ENCODE results near the gene JCAD.
"Not testable (repeated sequence)": the region's sequence is repeated elsewhere in the genome, so short reads cannot be mapped to it uniquely, and the experiment has no call there.

The JCAD gene

GRCh38 chr10:30025428-30025827 lies 34.0 kb downstream of the JCAD start:
- DNase-seq, result not testable (repeated sequence)

GRCh38 chr10:30022590-30022989 lies 36.8 kb downstream of the JCAD start:
- DNase-seq, result no peak

- no peak for DNase-seq
These were observed 39.9 kb downstream of the JCAD start for GRCh38 chr10:30019468-30019867.

- DNase-seq, result no peak
These were observed 40.9 kb downstream of the JCAD start for GRCh38 chr10:30018496-30018895.

GRCh38 chr10:30017966-30018365 lies 41.4 kb downstream of the JCAD start:
- no peak for DNase-seq

- DNase-seq, result no peak
These were observed 41.8 kb downstream of the JCAD start for GRCh38 chr10:30017556-30017955.

- no peak for DNase-seq
These were observed 44.9 kb downstream of the JCAD start for GRCh38 chr10:30014511-30014910.

- DNase-seq, result no peak
These were observed 45.6 kb downstream of the JCAD start for GRCh38 chr10:30013757-30014156.

GRCh38 chr10:30011956-30012647 lies 47.3 kb downstream of the JCAD start:
- no peak for DNase-seq

- no peak for DNase-seq
These were observed 48.0 kb downstream of the JCAD start for GRCh38 chr10:30011396-30011795.

- DNase-seq, result no peak
These were observed 52.0 kb downstream of the JCAD start for GRCh38 chr10:30007406-30007805.

GRCh38 chr10:30006410-30006809 lies 53.0 kb downstream of the JCAD start:
- DNase-seq, result no peak

GRCh38 chr10:30005116-30005515 lies 54.3 kb downstream of the JCAD start:
- not testable (repeated sequence) for DNase-seq

- DNase-seq, result peak; percentile 69
These were observed 56.7 kb downstream of the JCAD start for GRCh38 chr10:30002426-30003266.

GRCh38 chr10:30000802-30001571 lies 58.4 kb downstream of the JCAD start:
- peak; percentile 66 for DNase-seq

GRCh38 chr10:29998142-29998808 lies 61.1 kb downstream of the JCAD start:
- DNase-seq, result peak; percentile 70

- DNase-seq, result no peak
These were observed 64.6 kb downstream of the JCAD start for GRCh38 chr10:29994811-29995210.

GRCh38 chr10:29993319-29993915 lies 66.0 kb downstream of the JCAD start:
- DNase-seq, result no peak

- DNase-seq, result no peak
These were observed 66.5 kb downstream of the JCAD start for GRCh38 chr10:29992914-29993313.

GRCh38 chr10:29991382-29991781 lies 68.0 kb downstream of the JCAD start:
- DNase-seq, result no peak

GRCh38 chr10:29987471-29987870 lies 71.9 kb downstream of the JCAD start:
- DNase-seq, result no peak

GRCh38 chr10:29982997-29983648 lies 76.3 kb downstream of the JCAD start:
- no peak for DNase-seq

Data from EL (cell line).